Measurements from ENCODE around the gene FGD5.

GRCh38 chr3:14837878-14838258 lies 19.1 kb downstream of the FGD5 start:
- TF ChIP-seq POLR2AphosphoS5 (IDR thresholded peaks at IDR 0.05; ENCODE audit: low read depth, low read length) (no peak), SIN3A (IDR thresholded peaks at IDR 0.05; ENCODE audit: borderline replicate concordance, insufficient read depth, low read length) (no peak)
- TF ChIP-seq, protein P1, sequence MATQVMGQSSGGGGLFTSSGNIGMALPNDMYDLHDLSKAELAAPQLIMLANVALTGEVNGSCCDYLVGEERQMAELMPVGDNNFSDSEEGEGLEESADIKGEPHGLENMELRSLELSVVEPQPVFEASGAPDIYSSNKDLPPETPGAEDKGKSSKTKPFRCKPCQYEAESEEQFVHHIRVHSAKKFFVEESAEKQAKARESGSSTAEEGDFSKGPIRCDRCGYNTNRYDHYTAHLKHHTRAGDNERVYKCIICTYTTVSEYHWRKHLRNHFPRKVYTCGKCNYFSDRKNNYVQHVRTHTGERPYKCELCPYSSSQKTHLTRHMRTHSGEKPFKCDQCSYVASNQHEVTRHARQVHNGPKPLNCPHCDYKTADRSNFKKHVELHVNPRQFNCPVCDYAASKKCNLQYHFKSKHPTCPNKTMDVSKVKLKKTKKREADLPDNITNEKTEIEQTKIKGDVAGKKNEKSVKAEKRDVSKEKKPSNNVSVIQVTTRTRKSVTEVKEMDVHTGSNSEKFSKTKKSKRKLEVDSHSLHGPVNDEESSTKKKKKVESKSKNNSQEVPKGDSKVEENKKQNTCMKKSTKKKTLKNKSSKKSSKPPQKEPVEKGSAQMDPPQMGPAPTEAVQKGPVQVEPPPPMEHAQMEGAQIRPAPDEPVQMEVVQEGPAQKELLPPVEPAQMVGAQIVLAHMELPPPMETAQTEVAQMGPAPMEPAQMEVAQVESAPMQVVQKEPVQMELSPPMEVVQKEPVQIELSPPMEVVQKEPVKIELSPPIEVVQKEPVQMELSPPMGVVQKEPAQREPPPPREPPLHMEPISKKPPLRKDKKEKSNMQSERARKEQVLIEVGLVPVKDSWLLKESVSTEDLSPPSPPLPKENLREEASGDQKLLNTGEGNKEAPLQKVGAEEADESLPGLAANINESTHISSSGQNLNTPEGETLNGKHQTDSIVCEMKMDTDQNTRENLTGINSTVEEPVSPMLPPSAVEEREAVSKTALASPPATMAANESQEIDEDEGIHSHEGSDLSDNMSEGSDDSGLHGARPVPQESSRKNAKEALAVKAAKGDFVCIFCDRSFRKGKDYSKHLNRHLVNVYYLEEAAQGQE (IDR thresholded peaks at IDR 0.05; ENCODE audit: insufficient read depth in 1 of 2, low read depth in 2 of 2, low read length in 2 of 2) = no peak

Measured in PFSK-1 (cell line).